ENCODE data around the gene BACH2. TPM values are rescaled to one million over a fixed set of nuclear protein-coding genes. Genes with fewer than 3 reads are reported as not detected.

Gene BACH2
- total and polyA plus RNA-seq, 10 of the 15 experiments (the other 5 are each of a cell fraction or from before 2014, with no cell fraction given): 0.03 to 0.28 (median 0.04) TPM; not detected in 3

DNA sequence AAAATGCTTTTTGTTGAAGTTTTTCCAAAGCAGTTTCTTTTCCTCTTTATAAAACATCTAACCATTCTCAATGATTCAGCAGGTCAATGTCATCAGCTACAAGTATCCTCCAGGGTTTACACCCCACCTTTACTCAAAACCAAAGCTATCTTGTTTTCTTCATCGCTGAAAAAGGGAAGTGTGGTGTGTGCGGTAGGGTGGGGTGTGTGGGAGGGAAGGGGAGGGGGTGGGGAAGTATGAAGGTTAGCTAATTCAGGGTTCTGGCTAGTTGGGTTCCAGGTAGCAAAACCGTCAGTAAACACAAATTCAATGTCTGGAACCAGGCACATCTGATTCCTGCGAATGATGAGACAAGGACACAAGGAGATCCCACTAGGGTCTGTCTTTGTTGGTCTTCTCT, 212.8 kb downstream of the BACH2 start (continued):
- TF ChIP-seq, protein P1, sequence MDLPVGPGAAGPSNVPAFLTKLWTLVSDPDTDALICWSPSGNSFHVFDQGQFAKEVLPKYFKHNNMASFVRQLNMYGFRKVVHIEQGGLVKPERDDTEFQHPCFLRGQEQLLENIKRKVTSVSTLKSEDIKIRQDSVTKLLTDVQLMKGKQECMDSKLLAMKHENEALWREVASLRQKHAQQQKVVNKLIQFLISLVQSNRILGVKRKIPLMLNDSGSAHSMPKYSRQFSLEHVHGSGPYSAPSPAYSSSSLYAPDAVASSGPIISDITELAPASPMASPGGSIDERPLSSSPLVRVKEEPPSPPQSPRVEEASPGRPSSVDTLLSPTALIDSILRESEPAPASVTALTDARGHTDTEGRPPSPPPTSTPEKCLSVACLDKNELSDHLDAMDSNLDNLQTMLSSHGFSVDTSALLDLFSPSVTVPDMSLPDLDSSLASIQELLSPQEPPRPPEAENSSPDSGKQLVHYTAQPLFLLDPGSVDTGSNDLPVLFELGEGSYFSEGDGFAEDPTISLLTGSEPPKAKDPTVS (IDR thresholded peaks at IDR 0.05; ENCODE audit: low read depth, low read length): no peak
- TF ChIP-seq PAX8 (IDR thresholded peaks at IDR 0.05) (no peak), NR2C1 (IDR thresholded peaks at IDR 0.05) (no peak), ZNF207 (IDR thresholded peaks at IDR 0.05; ENCODE audit: borderline replicate concordance) (no peak), SMAD5 (IDR thresholded peaks at IDR 0.05; ENCODE audit: low read depth) (no peak), MEF2B (IDR thresholded peaks at IDR 0.05; ENCODE audit: partially characterized antibody, poor library complexity, severe bottlenecking) (peak; percentile 20), CREM (IDR thresholded peaks at IDR 0.05; ENCODE audit: low read depth) (peak; percentile 30; the same call in 1 of the 2 replicates), NFYA (IDR thresholded peaks at IDR 0.05; ENCODE audit: borderline replicate concordance, low read depth, low read length) (no peak), IKZF1 (conservative IDR thresholded peaks at IDR 0.05) (no peak)
- TF ChIP-seq, protein P2, sequence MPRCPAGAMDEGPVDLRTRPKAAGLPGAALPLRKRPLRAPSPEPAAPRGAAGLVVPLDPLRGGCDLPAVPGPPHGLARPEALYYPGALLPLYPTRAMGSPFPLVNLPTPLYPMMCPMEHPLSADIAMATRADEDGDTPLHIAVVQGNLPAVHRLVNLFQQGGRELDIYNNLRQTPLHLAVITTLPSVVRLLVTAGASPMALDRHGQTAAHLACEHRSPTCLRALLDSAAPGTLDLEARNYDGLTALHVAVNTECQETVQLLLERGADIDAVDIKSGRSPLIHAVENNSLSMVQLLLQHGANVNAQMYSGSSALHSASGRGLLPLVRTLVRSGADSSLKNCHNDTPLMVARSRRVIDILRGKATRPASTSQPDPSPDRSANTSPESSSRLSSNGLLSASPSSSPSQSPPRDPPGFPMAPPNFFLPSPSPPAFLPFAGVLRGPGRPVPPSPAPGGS (IDR thresholded peaks at IDR 0.05; ENCODE audit: borderline replicate concordance, insufficient read depth, low read depth, low read length, poor library complexity, severe bottlenecking): no peak
- TF ChIP-seq, protein P3, sequence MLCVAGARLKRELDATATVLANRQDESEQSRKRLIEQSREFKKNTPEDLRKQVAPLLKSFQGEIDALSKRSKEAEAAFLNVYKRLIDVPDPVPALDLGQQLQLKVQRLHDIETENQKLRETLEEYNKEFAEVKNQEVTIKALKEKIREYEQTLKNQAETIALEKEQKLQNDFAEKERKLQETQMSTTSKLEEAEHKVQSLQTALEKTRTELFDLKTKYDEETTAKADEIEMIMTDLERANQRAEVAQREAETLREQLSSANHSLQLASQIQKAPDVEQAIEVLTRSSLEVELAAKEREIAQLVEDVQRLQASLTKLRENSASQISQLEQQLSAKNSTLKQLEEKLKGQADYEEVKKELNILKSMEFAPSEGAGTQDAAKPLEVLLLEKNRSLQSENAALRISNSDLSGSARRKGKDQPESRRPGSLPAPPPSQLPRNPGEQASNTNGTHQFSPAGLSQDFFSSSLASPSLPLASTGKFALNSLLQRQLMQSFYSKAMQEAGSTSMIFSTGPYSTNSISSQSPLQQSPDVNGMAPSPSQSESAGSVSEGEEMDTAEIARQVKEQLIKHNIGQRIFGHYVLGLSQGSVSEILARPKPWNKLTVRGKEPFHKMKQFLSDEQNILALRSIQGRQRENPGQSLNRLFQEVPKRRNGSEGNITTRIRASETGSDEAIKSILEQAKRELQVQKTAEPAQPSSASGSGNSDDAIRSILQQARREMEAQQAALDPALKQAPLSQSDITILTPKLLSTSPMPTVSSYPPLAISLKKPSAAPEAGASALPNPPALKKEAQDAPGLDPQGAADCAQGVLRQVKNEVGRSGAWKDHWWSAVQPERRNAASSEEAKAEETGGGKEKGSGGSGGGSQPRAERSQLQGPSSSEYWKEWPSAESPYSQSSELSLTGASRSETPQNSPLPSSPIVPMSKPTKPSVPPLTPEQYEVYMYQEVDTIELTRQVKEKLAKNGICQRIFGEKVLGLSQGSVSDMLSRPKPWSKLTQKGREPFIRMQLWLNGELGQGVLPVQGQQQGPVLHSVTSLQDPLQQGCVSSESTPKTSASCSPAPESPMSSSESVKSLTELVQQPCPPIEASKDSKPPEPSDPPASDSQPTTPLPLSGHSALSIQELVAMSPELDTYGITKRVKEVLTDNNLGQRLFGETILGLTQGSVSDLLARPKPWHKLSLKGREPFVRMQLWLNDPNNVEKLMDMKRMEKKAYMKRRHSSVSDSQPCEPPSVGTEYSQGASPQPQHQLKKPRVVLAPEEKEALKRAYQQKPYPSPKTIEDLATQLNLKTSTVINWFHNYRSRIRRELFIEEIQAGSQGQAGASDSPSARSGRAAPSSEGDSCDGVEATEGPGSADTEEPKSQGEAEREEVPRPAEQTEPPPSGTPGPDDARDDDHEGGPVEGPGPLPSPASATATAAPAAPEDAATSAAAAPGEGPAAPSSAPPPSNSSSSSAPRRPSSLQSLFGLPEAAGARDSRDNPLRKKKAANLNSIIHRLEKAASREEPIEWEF (IDR thresholded peaks at IDR 0.05; ENCODE audit: insufficient replicate concordance, low read depth, low read length): no peak
- TF ChIP-seq, protein P4, sequence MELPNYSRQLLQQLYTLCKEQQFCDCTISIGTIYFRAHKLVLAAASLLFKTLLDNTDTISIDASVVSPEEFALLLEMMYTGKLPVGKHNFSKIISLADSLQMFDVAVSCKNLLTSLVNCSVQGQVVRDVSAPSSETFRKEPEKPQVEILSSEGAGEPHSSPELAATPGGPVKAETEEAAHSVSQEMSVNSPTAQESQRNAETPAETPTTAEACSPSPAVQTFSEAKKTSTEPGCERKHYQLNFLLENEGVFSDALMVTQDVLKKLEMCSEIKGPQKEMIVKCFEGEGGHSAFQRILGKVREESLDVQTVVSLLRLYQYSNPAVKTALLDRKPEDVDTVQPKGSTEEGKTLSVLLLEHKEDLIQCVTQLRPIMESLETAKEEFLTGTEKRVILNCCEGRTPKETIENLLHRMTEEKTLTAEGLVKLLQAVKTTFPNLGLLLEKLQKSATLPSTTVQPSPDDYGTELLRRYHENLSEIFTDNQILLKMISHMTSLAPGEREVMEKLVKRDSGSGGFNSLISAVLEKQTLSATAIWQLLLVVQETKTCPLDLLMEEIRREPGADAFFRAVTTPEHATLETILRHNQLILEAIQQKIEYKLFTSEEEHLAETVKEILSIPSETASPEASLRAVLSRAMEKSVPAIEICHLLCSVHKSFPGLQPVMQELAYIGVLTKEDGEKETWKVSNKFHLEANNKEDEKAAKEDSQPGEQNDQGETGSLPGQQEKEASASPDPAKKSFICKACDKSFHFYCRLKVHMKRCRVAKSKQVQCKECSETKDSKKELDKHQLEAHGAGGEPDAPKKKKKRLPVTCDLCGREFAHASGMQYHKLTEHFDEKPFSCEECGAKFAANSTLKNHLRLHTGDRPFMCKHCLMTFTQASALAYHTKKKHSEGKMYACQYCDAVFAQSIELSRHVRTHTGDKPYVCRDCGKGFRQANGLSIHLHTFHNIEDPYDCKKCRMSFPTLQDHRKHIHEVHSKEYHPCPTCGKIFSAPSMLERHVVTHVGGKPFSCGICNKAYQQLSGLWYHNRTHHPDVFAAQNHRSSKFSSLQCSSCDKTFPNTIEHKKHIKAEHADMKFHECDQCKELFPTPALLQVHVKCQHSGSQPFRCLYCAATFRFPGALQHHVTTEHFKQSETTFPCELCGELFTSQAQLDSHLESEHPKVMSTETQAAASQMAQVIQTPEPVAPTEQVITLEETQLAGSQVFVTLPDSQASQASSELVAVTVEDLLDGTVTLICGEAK (IDR thresholded peaks at IDR 0.05; ENCODE audit: borderline replicate concordance): no peak
- TF ChIP-seq, protein P5, sequence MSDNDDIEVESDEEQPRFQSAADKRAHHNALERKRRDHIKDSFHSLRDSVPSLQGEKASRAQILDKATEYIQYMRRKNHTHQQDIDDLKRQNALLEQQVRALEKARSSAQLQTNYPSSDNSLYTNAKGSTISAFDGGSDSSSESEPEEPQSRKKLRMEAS (IDR thresholded peaks at IDR 0.05; ENCODE audit: low read depth, low read length): no peak
- TF ChIP-seq, protein P6, sequence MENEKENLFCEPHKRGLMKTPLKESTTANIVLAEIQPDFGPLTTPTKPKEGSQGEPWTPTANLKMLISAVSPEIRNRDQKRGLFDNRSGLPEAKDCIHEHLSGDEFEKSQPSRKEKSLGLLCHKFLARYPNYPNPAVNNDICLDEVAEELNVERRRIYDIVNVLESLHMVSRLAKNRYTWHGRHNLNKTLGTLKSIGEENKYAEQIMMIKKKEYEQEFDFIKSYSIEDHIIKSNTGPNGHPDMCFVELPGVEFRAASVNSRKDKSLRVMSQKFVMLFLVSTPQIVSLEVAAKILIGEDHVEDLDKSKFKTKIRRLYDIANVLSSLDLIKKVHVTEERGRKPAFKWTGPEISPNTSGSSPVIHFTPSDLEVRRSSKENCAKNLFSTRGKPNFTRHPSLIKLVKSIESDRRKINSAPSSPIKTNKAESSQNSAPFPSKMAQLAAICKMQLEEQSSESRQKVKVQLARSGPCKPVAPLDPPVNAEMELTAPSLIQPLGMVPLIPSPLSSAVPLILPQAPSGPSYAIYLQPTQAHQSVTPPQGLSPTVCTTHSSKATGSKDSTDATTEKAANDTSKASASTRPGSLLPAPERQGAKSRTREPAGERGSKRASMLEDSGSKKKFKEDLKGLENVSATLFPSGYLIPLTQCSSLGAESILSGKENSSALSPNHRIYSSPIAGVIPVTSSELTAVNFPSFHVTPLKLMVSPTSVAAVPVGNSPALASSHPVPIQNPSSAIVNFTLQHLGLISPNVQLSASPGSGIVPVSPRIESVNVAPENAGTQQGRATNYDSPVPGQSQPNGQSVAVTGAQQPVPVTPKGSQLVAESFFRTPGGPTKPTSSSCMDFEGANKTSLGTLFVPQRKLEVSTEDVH (IDR thresholded peaks at IDR 0.05; ENCODE audit: low read depth, partially characterized antibody): no peak
